Prostate gland (tissue), 2 donors: ENCODE results near the gene RPS15.

Experiments used
- CTCF ChIP-seq, 4 experiments: fragments of 200-600 bp in 2 of 4; fragments of 450-650 bp in 2 of 4; sonication (generic) in 2 of 4; IDR thresholded peaks; 1 replicate in 3 of 4; 2 replicates in 1 of 4; pipeline ENCODE4 v1.5.1; 2016 to 2019; ENCODE audit warnings: antibody characterized with exemption in 4 of 4, mild to moderate bottlenecking in 2 of 4, moderate library complexity in 2 of 4
- POLR2AphosphoS5 ChIP-seq: sonication (generic); formaldehyde crosslinking; IDR thresholded peaks from one replicate; pipeline ENCODE4 v1.6.1; 2017; ENCODE audit warnings: antibody characterized with exemption

- TF ChIP-seq CTCF (IDR thresholded peaks at IDR 0.05) (no peak), POLR2AphosphoS5 (no peak)
These were observed 17.6 kb upstream of the RPS15 start for GRCh38 chr19:1420590-1420989.
